Neural cell (in vitro differentiated cells): Measurements from ENCODE around the gene ATP1B1. TPM values are rescaled to one million over a fixed set of nuclear protein-coding genes. Genes with fewer than 3 reads are reported as not detected.

Source experiments
- H2AFZ ChIP-seq: fragments of 200-600, 300-800 bp; sonication (generic), shearing (Covaris generic); 2 replicates; pipeline ENCODE4 v1.6.0; 2014; ENCODE audit warnings: low read depth, mild to moderate bottlenecking, antibody characterized with exemption, low read length, moderate library complexity
- H3F3A ChIP-seq: fragments of 200-600 bp; shearing (Covaris generic); 2 replicates; pipeline ENCODE4 v1.6.1; 2016; ENCODE audit warnings: mild to moderate bottlenecking, moderate library complexity, mixed read lengths, antibody characterized with exemption, low read length; ENCODE audit not compliant: insufficient read depth, poor library complexity, severe bottlenecking
- H3K27ac ChIP-seq: fragments of 200-600, 300-800 bp; sonication (generic), shearing (Covaris generic); 2 replicates; pipeline ENCODE4 v1.5.1; 2014; ENCODE audit warnings: mild to moderate bottlenecking, low read length, moderate library complexity
- H3K27me3 ChIP-seq: fragments of 300-800, 200-600 bp; sonication (generic), shearing (Covaris generic); 2 replicates; pipeline ENCODE4 v1.6.0; 2014; ENCODE audit warnings: mild to moderate bottlenecking, low read depth, low read length, moderate library complexity; ENCODE audit not compliant: insufficient read depth
- H3K36me3 ChIP-seq: fragments of 300-800, 200-600 bp; sonication (generic), shearing (Covaris generic); 2 replicates; pipeline ENCODE4 v1.5.1; 2014; ENCODE audit warnings: mild to moderate bottlenecking, antibody characterized with exemption, low read length, moderate library complexity; ENCODE audit not compliant: insufficient read depth
- H3K4me2 ChIP-seq: fragments of 300-800, 200-600 bp; sonication (generic), shearing (Covaris generic); 2 replicates; pipeline ENCODE4 v1.6.0; 2014; ENCODE audit warnings: mild to moderate bottlenecking, low read length
- H3K4me3 ChIP-seq: fragments of 300-800, 200-600 bp; sonication (generic), shearing (Covaris generic); 2 replicates; pipeline ENCODE4 v1.5.1; 2014; ENCODE audit warnings: mild to moderate bottlenecking, low read length, moderate library complexity
- H3K79me2 ChIP-seq: fragments of 200-600 bp; shearing (Covaris generic); replicated peaks from 2 replicates; pipeline ENCODE4 v1.6.0; 2014; ENCODE audit warnings: mild to moderate bottlenecking, low read length, moderate library complexity; ENCODE audit not compliant: insufficient read depth
- H3K9ac ChIP-seq: fragments of 300-800, 200-600 bp; sonication (generic), shearing (Covaris generic); 2 replicates; pipeline ENCODE4 v1.6.1; 2016; ENCODE audit warnings: mild to moderate bottlenecking, low read length, mixed read lengths
- H3K9me2 ChIP-seq: fragments of 200-600 bp; shearing (Covaris generic); 2 replicates; pipeline ENCODE4 v1.6.1; 2016; ENCODE audit warnings: mild to moderate bottlenecking, low read length, mixed read lengths; ENCODE audit not compliant: insufficient read depth
- H3K9me3 ChIP-seq: fragments of 200-600, 300-800 bp; sonication (generic), shearing (Covaris generic); 2 replicates; pipeline ENCODE4 v1.6.1; 2016; ENCODE audit warnings: mild to moderate bottlenecking, mixed run types, low read length, moderate library complexity, mixed read lengths
- H4K20me1 ChIP-seq: fragments of 200-600 bp; shearing (Covaris generic); 2 replicates; pipeline ENCODE4 v1.6.1; 2016; ENCODE audit warnings: mild to moderate bottlenecking, mixed run types; ENCODE audit not compliant: insufficient read depth
- CTCF ChIP-seq: fragments of 450-650 bp; IDR thresholded peaks from 2 replicates; pipeline ENCODE4 v1.5.1; 2014; ENCODE audit warnings: antibody characterized with exemption, mild to moderate bottlenecking, moderate library complexity; ENCODE audit not compliant: poor library complexity, severe bottlenecking
- EP300 ChIP-seq: fragments of 450-650 bp; conservative IDR thresholded peaks from 2 replicates; pipeline ENCODE4 v1.6.1; 2014; ENCODE audit warnings: antibody characterized with exemption, mild to moderate bottlenecking, moderate library complexity; ENCODE audit not compliant: poor library complexity, severe bottlenecking
- EZH2 ChIP-seq: fragments of 200-600, 300-800 bp; shearing (Covaris generic), sonication (generic); IDR thresholded peaks from 2 replicates; pipeline ENCODE4 v1.6.1; 2014; ENCODE audit warnings: antibody characterized with exemption, low read length, borderline replicate concordance, mild to moderate bottlenecking; ENCODE audit not compliant: insufficient read depth, poor library complexity, severe bottlenecking
- MXI1 ChIP-seq: fragments of 450-650 bp; conservative IDR thresholded peaks from 2 replicates; pipeline ENCODE4 v1.6.1; 2014; ENCODE audit warnings: antibody characterized with exemption, mild to moderate bottlenecking; ENCODE audit not compliant: poor library complexity, severe bottlenecking
- POLR2AphosphoS5 ChIP-seq: IDR thresholded peaks from 2 replicates; pipeline ENCODE4 v1.6.1; 2012
- RAD21 ChIP-seq: fragments of 450-650 bp; conservative IDR thresholded peaks from 2 replicates; pipeline ENCODE4 v1.6.1; 2014; ENCODE audit warnings: antibody characterized with exemption, mild to moderate bottlenecking, moderate library complexity
- REST ChIP-seq: IDR thresholded peaks from 2 replicates; pipeline ENCODE4 v1.6.1; 2012; ENCODE audit warnings: borderline replicate concordance
- SMC3 ChIP-seq: fragments of 450-650 bp; conservative IDR thresholded peaks from 2 replicates; pipeline ENCODE4 v1.6.1; 2014; ENCODE audit warnings: antibody characterized with exemption, mild to moderate bottlenecking, moderate library complexity; ENCODE audit not compliant: poor library complexity
- TAF1 ChIP-seq: IDR thresholded peaks from 2 replicates; pipeline ENCODE4 v1.6.1; 2012; ENCODE audit warnings: low read depth
- polyA plus RNA-seq: library from polyadenylated mRNA; depleted of rRNA; stranded (reverse); fragments of >200 nt; gene quantifications from 2 replicates; pipeline ENCODE4 v1.2.3, GENCODE V29; 2014

Gene ATP1B1
- polyA plus RNA-seq, 1 donor from 2014 or later = 114 TPM

GRCh38 chr1:169155675-169156074, 49.2 kb downstream of the ATP1B1 start:
- H3K9me3 ChIP-seq = no peaks in the 10 kb centered on the region
- H3K9me2 ChIP-seq = no peaks in the 10 kb centered on the region
- H2AFZ ChIP-seq = no peak overlapping the region
- no peak overlapping the region for H3K4me3 ChIP-seq
- no peaks in the 10 kb centered on the region for H3K36me3 ChIP-seq
- no peaks in the 10 kb centered on the region for H3K27me3 ChIP-seq
- no peak overlapping the region for H3K9ac ChIP-seq
- no peaks in the 10 kb centered on the region for H3K79me2 ChIP-seq
- H4K20me1 ChIP-seq = no peaks in the 10 kb centered on the region
- no peak overlapping the region for H3K4me2 ChIP-seq
- H3F3A ChIP-seq = no peaks in the 10 kb centered on the region
- TF ChIP-seq EP300 (no peak), POLR2AphosphoS5 (no peak), REST (no peak), RAD21 (no peak), TAF1 (no peak), EZH2 (no peak), CTCF (no peak), SMC3 (no peak), MXI1 (no peak)
- H3K27ac ChIP-seq = no peak overlapping the region

GRCh38 chr1:169156580-169156979, 50.1 kb downstream of the ATP1B1 start:
- no peak overlapping the region for H3K9ac ChIP-seq
- no peaks in the 10 kb centered on the region for H3F3A ChIP-seq
- no peaks in the 10 kb centered on the region for H3K9me2 ChIP-seq
- no peaks in the 10 kb centered on the region for H3K79me2 ChIP-seq
- no peaks in the 10 kb centered on the region for H3K27me3 ChIP-seq
- no peak overlapping the region for H3K4me3 ChIP-seq
- H3K9me3 ChIP-seq = no peaks in the 10 kb centered on the region
- no peak overlapping the region for H3K27ac ChIP-seq
- H3K36me3 ChIP-seq = no peaks in the 10 kb centered on the region
- no peaks in the 10 kb centered on the region for H4K20me1 ChIP-seq
- H2AFZ ChIP-seq = no peak overlapping the region
- no peak overlapping the region for H3K4me2 ChIP-seq
- TF ChIP-seq CTCF = no peak
- TF ChIP-seq RAD21 = no peak
- no peak for TF ChIP-seq MXI1
- no peak for TF ChIP-seq POLR2AphosphoS5
- TF ChIP-seq TAF1 = no peak
